Duodenal mucosa (tissue), 2 donors: ENCODE measurements around the gene GJC1.

ENCODE experiments used
- H3K27ac ChIP-seq: one replicate; pipeline ENCODE4 v1.7.0; 2013; ENCODE audit warnings: low read depth, low read length
- H3K27me3 ChIP-seq, 2 donors: one replicate each; pipeline ENCODE4 v1.7.0; 2013; ENCODE audit warnings: low read length in 2 of 2, control low read depth in 1 of 2; ENCODE audit not compliant: insufficient read depth in 2 of 2, control insufficient read depth in 1 of 2
- H3K36me3 ChIP-seq, 2 donors: one replicate each; pipeline ENCODE4 v1.7.0; 2013; ENCODE audit warnings: low read length in 2 of 2, control low read depth in 1 of 2; ENCODE audit not compliant: insufficient read depth in 2 of 2, control insufficient read depth in 1 of 2
- H3K4me1 ChIP-seq, 2 donors: one replicate each; pipeline ENCODE4 v1.7.0; 2013; ENCODE audit warnings: low read length in 2 of 2, control low read depth in 1 of 2; ENCODE audit not compliant: insufficient read depth in 2 of 2, control insufficient read depth in 1 of 2
- H3K4me3 ChIP-seq, 2 donors: one replicate each; pipeline ENCODE4 v1.7.0; 2013; ENCODE audit warnings: low read length in 2 of 2, low read depth in 1 of 2
- H3K9ac ChIP-seq, 2 donors: one replicate each; pipeline ENCODE4 v1.7.0; 2013; ENCODE audit warnings: low read length in 2 of 2, low read depth in 1 of 2
- H3K9me3 ChIP-seq, 2 donors: one replicate each; pipeline ENCODE4 v1.7.0; 2013; ENCODE audit warnings: low read length in 2 of 2, control low read depth in 1 of 2; ENCODE audit not compliant: control insufficient read depth in 1 of 2

The GJC1 gene

DNA sequence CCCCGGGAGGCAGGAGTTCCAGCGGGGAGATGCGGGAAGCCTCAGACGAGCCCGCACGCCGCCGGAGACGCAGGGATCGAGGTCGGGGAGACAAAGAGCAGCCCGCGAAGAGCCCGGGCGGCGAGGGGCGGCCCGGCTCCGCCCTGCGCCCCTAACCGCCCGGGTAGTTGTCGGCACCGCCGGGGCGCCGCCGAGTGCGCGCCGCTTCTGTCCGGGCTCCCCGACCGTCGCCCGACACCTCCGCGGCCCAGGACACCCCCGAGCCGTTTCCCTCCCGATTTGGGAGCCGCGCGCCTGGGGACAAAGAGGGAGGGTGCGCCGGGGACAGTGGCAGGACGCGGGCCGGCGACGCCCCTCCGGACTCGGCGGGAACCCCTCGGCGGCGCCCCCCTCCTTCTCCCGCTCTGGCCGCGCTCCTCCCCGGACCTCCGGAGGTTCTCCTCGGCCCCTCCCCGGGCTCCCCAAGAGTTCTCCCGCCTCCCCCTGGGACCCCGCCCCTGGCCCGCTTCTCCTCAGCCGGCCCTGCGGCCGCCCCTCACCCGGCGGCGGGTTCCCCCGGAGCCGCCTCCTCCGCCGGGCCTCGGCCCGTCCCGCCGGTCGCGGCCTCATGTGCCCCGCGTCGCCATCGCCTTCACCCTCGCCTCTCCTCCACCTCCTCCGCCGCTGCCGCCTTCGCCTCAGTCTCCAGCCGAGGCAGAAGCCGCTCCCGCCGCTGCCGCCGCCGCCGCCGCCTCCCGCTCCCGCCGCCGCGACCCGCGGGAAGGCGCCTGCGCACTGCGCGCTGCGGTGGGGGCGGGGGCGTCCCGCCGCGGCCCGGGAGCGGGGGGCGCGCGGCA lies at the start of gene GJC1:
Gene GJC1 (minus strand): TSS at position 765 of the 836 bp plus-strand sequence. CDS start 24,470 bp downstream, outside the sequence.
- peaks cover 7 to 11% of the 10 kb centered on the region in 2 donors for H3K4me1 ChIP-seq
- H3K9me3 ChIP-seq, result no peaks in the 10 kb centered on the region
- no peaks in the 10 kb centered on the region for H3K36me3 ChIP-seq
- H3K4me3 ChIP-seq, result peak within 1 kb of the TSS; percentile 52 to 55
- no peak within 1 kb of the TSS for H3K27ac ChIP-seq
- H3K27me3 ChIP-seq, result peaks cover 37 to 39% of the 10 kb centered on the region in 2 donors
- H3K9ac ChIP-seq, result peak within 1 kb of the TSS in 1 of 2 donors; percentile 33

GRCh38 chr17:44879376-44879775 lies 49.3 kb upstream of the GJC1 start:
- Histone ChIP-seq H3K4me1 (no peaks in the 10 kb centered on the region), H3K36me3 (peaks cover 45 to 85% of the 10 kb centered on the region in 2 donors), H3K9ac (no peak overlapping the region), H3K4me3 (no peak overlapping the region), H3K9me3 (no peaks in the 10 kb centered on the region), H3K27me3 (no peaks in the 10 kb centered on the region), H3K27ac (no peak overlapping the region)

DNA sequence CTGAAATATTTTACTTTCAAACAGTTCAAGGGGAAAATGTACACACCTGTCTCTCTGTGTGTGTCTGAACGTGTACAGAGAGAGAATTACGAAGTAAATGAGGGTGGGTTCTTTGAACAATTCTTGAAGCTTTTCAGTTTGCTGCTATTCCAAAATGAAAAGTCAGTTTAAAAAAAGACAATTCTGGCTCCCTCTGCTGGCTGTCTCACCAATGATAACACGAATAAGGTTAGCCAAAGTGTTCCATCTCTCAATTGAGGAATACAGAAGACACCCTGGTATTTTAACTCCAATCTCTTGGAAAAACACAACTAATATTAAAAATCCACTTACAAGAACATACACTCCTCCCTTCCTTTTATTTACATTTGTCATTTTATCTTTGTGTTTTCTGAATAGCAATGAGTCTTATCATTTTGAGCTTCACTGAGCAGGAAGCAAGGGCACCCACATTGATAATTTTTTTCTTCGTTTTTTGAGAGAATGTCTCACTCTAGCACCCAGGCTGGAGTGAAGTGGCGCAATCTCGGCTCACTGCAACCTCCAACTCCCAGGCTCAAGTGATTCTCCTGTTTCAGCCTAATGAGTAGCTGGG lies 48.6 kb upstream of the GJC1 start:
- H3K4me3 ChIP-seq, result no peak overlapping the region
- H3K4me1 ChIP-seq, result no peaks in the 10 kb centered on the region
- H3K36me3 ChIP-seq, result peaks cover 48 to 87% of the 10 kb centered on the region in 2 donors
- no peak overlapping the region for H3K27ac ChIP-seq
- no peak overlapping the region for H3K9ac ChIP-seq
- H3K9me3 ChIP-seq, result no peaks in the 10 kb centered on the region
- H3K27me3 ChIP-seq, result no peaks in the 10 kb centered on the region

DNA sequence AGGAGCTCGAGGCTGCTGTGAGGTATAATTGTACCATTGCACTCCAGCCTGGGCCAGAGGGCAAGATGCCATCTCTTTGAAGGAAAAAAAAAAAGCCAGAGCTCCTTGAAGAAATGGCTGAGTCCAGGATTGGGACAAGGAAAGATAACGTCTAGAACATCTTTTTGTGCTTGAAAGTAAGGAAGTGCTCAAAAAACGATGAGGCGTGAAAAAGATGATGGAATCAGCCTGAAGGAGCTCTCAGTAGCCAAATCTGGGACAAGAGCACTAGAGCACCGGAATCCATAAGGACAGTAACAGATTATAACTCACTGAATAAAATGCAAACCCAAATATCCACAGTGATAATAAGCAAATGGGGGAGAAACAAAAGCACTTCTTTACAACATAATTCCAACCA lies 47.0 kb upstream of the GJC1 start:
- H3K9me3 ChIP-seq, result no peaks in the 10 kb centered on the region
- H3K27ac ChIP-seq, result no peak overlapping the region
- no peaks in the 10 kb centered on the region for H3K4me1 ChIP-seq
- H3K27me3 ChIP-seq, result no peaks in the 10 kb centered on the region
- no peak overlapping the region for H3K4me3 ChIP-seq
- no peak overlapping the region for H3K9ac ChIP-seq
- H3K36me3 ChIP-seq, result peaks cover 49 to 85% of the 10 kb centered on the region in 2 donors

DNA sequence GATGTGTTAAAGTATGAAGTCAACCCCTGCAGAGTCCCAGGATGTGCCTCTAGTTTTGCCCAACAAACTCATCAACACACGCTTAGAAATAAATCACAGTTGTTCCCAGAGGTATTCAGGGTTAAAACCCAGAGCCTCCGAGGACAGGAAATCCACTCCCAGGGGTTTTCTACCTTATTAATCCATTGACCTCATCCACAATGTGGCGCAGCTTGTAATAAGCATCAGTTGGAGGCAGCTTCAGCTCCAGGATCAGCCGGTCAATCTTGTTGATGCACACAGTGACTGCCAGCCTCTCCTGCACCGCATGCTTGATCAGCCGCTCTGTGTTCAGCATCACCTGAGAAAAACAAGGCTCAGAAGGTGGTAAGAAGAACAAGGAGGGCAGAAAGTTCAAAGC lies 45.7 kb upstream of the GJC1 start:
- Histone ChIP-seq H3K9ac (no peak overlapping the region), H3K4me1 (no peaks in the 10 kb centered on the region), H3K36me3 (peaks cover 57 to 79% of the 10 kb centered on the region in 2 donors), H3K9me3 (no peaks in the 10 kb centered on the region), H3K4me3 (no peak overlapping the region), H3K27ac (no peak overlapping the region), H3K27me3 (no peaks in the 10 kb centered on the region)

- Histone ChIP-seq H3K27ac (no peak overlapping the region), H3K9me3 (no peaks in the 10 kb centered on the region), H3K4me3 (no peak overlapping the region), H3K4me1 (no peaks in the 10 kb centered on the region), H3K27me3 (no peaks in the 10 kb centered on the region), H3K9ac (no peak overlapping the region), H3K36me3 (peaks cover 56 to 76% of the 10 kb centered on the region in 2 donors)
Observed at GRCh38 chr17:44872131-44872768, 42.2 kb upstream of the GJC1 start.

DNA sequence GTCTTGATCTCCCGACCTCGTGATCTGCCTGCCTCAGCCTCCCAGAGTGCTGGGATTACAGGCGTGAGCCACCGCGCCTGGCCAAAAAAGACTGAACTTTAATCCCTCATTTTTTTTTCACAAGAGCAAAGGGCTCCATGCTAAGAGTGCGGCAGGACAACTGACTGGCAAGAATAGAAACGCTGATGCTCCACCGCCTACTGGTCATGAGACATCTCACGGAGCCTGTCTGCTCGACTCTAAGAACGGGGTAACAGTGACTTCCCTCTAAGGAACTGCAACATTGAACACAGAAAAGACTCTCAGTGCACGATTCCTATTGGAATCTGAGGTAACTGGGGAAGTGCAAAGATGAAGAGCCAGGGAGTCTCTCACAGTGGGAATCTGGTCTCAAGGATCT lies 41.5 kb upstream of the GJC1 start:
- no peak overlapping the region for H3K27ac ChIP-seq

DNA sequence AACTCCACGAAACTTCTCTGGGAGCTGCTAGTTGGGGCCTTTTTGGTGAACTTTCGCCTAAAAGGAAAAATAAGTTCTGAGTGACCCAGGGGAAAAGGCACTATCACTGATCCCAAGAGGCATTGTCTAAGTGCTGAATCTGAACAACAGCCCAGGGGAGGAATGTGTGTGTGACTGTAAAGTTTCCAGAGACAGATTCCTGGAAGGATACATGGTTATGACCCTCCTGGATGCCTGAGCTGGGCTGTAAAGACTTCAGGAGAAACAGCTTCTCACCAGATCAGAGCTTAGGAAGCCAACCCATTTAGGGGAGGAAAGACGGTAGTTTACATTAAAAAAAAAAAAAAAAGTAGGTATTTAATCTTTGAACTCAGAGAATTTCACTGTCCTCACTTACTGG lies 37.8 kb upstream of the GJC1 start:
- H3K4me1 ChIP-seq, result peaks cover 0 to 9% of the 10 kb centered on the region in 2 donors
- no peak overlapping the region for H3K27ac ChIP-seq
- H3K4me3 ChIP-seq, result no peak overlapping the region
- peaks cover 48 to 76% of the 10 kb centered on the region in 2 donors for H3K36me3 ChIP-seq
- H3K27me3 ChIP-seq, result no peaks in the 10 kb centered on the region
- no peaks in the 10 kb centered on the region for H3K9me3 ChIP-seq
- H3K9ac ChIP-seq, result no peak overlapping the region

More for the DNA sequence above, 41.5 kb upstream of the GJC1 start:
- Histone ChIP-seq H3K4me3 (no peak overlapping the region), H3K4me1 (no peaks in the 10 kb centered on the region), H3K36me3 (peaks cover 56 to 76% of the 10 kb centered on the region in 2 donors), H3K9ac (no peak overlapping the region), H3K9me3 (no peaks in the 10 kb centered on the region), H3K27me3 (no peaks in the 10 kb centered on the region)

DNA sequence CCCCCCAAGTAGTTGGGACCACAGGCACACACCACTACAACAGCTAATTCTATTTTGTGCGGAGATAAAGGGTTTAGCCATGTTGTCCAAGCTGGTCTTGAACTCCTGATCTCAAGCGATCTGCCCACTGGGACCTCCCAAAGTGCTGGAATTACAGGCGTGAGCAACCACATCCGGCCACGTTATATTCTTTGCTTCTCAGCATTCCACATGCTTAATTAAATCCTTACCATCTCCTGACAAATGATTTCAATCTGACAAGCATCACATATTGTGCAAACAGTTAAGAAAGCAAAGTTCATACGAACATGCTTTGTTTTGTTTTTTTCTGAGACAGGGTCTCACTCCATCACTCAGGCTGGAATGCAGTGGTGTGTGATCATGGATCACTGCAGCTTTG lies 35.8 kb upstream of the GJC1 start:
- peaks cover 42 to 80% of the 10 kb centered on the region in 2 donors for H3K36me3 ChIP-seq
- H3K4me3 ChIP-seq, result no peak overlapping the region
- peaks cover 5 to 13% of the 10 kb centered on the region in 2 donors for H3K4me1 ChIP-seq
- no peak overlapping the region for H3K9ac ChIP-seq
- no peak overlapping the region for H3K27ac ChIP-seq
- H3K9me3 ChIP-seq, result no peaks in the 10 kb centered on the region
- no peaks in the 10 kb centered on the region for H3K27me3 ChIP-seq

- Histone ChIP-seq H3K27ac (no peak overlapping the region), H3K9me3 (no peaks in the 10 kb centered on the region), H3K4me1 (peaks cover 5 to 13% of the 10 kb centered on the region in 2 donors), H3K36me3 (peaks cover 42 to 83% of the 10 kb centered on the region in 2 donors), H3K27me3 (no peaks in the 10 kb centered on the region), H3K9ac (no peak overlapping the region), H3K4me3 (no peak overlapping the region)
Observed at GRCh38 chr17:44865231-44865660, 35.2 kb upstream of the GJC1 start.
